ENCODE measurements around the gene COX18.

- TF ChIP-seq TAF1 (IDR thresholded peaks at IDR 0.05; ENCODE audit: low read depth, low read length) = no peak
- TF ChIP-seq POLR2AphosphoS5 (IDR thresholded peaks at IDR 0.05; ENCODE audit: low read depth, low read length) = no peak
- no peak for TF ChIP-seq POLR2A (IDR thresholded peaks at IDR 0.05; ENCODE audit: low read depth, low read length)
These were observed 35.2 kb upstream of the COX18 start for GRCh38 chr4:73104695-73105094.

Data from GM12891 (cell line).